HG03439 (cell line): ENCODE data around the gene NDRG4.

Source experiments
- ATAC-seq: cut with Tn5 transposase; IDR thresholded peaks from one replicate; pipeline ENCODE4 v1.9.1; 2021; ENCODE audit warnings: mild to moderate bottlenecking, moderate library complexity; ENCODE audit not compliant: unreplicated experiment

NDRG4 gene

DNA sequence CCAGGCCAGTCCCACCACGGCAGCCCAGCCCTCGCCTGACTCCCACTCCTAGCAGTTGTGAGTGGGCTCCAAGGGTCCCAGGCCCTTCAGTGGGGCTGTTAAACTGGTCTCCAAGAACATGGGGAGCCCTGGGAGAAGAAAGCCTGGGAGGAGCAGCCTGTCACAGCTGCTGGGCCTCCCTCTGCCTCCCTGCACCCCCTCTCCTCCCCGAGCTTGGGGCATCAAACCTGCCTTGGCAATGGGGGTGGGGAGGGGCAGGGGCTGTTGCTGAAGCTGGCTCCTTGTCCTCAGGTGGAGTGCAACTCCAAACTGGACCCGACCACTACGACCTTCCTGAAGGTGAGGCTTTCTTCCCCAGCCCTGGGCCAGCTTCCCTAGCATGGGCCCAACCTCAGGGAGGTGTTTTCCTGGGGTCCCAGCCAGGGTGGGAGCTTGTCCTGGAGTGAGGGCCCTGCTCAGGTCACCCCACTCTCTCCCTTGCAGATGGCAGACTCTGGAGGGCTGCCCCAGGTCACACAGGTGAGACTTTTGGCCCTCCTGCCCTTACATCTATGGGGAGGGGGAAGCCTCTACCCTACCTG is 8.8 kb downstream of the NDRG4 start:
- no peak for ATAC-seq

DNA sequence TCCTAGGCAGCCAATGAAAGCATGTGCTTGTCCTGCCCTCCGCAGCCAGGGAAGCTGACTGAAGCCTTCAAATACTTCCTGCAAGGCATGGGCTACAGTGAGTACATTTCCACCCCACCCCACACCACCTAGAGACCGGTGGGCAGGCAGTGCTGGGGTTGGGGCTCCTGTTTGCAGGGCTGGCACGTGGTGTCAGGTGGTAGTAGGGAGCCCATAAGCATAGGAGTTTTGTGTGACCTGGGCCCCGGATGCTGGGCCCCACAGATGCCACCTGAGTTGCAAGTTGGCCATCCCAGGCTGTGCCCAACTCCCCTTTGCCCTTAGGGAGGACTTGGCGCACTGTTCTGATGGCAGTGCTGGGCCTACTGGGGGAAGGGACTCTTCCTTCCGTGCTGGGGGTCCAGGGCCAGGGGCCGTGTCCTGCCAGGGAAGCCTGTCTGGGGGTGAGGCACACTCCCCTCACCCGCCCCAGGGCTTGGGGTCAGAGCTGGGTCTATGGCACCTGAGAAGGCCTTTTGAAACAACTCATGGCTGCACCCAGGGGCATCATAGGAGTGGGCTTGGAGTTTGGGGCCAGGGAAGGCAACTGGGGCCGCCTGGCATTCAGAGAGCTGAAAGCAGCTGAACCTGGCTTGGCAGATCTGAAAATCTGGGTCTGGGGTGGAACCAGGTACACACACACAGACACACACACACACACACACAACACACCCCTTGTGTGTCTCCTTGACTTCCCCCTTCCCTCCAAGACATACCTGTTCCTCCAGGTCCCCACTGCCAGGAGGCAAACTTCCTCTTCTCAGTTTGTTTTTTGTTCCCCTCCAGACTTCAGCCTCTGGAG is 9.5 kb downstream of the NDRG4 start:
- ATAC-seq: no peak

GRCh38 chr16:58510097-58510775 is 10.3 kb downstream of the NDRG4 start:
- no peak for ATAC-seq

DNA sequence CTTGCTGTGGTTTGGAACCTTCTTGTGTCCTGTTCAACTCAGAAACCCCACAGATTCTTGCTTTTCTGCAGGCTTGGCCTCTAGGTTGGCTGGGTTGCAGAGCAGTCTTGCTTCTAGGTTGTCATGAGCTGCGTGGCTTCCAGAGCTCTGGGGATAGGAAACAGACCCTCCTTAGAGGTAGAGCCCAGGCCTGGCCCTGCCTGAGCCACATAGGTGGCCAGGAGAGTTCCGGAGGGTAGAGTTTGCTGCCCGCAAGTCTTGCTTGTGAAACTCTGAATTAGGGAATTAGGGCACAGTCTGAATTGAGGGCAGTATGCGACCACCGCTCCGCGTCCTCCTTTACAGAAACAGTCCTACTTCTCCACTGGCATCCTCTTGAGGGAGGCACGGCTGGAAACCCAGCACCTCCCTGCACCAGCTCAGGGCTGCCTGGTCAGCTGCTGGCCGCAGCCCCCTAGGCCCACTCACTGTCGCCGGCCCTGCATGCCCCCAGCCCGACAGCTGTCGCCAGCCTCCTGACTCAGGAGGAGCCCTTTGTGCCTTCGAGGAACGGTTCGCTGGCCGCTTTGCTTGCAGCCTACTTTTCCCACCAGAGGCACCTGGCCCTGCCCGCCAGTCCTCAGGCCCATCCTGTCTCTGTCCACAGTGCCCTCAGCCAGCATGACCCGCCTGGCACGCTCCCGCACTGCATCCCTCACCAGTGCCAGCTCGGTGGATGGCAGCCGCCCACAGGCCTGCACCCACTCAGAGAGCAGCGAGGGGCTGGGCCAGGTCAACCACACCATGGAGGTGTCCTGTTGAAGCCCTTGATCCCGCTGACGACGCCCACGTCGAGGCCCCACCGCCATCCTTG is 11.1 kb downstream of the NDRG4 start:
- ATAC-seq: no peak

GRCh38 chr16:58511933-58512815 is 12.2 kb downstream of the NDRG4 start:
- no peak for ATAC-seq

DNA sequence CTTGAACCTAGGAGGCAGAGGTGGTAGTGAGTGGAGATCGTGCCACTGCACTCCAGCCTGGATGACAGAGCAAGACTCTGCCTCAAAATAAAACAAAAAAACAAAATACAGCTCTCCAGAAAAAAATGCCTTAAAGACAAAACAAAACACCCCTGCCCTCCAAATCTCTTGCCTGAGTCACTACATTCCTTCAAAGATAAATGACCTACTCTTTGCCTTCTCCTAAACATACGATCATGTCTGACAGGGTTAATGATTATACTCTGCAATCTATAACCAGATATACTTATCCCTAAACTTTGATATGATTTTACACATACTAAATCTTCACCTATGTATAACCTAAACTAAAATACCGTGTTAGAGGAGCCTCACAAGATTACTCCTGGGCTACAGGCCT is 13.9 kb downstream of the NDRG4 start:
- ATAC-seq: no peak

DNA sequence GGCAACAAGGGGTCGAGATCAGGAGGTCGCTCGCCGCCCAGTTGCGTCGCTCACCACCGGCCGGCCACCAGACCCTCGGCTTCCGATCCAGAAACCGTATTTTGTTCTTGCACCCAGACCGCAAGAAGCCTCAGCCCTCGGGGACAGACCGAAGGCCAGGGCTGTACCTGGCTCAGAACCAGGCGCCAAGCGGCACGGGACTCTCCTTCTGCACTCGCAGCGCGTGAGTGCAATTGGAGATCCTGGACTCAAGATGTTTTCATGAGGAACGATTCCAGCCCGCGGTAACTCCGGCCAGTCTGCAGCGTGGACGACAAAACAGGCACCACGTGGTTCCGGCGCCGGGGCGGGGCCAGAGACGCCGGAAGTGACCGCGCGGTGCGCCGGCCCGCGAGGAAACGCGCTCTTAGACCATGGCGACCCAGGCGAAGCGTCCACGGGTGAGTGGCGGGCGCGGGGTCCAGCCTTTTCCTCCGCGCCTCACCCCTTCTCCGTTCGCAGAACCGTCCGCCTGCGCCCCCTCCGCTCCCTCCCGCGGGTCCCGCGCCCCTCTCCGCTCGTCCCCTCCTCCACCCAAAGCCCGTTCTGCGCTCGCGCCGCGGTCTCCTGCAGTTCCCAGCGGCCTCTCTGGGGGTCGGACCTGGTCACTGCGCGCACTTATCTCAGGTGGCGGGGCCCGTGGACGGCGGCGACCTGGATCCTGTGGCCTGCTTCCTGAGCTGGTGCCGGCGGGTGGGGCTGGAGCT is 15.4 kb downstream of the NDRG4 start, which contains the start of gene SETD6:
TSS of gene SETD6 (plus strand) at position 393 of the 746 bp plus-strand sequence. CDS start at position 414, 21 bp downstream.
- peak; percentile 79 for ATAC-seq

GRCh38 chr16:58515871-58516767 is 16.2 kb downstream of the NDRG4 start:
- peak; percentile 31 for ATAC-seq

DNA sequence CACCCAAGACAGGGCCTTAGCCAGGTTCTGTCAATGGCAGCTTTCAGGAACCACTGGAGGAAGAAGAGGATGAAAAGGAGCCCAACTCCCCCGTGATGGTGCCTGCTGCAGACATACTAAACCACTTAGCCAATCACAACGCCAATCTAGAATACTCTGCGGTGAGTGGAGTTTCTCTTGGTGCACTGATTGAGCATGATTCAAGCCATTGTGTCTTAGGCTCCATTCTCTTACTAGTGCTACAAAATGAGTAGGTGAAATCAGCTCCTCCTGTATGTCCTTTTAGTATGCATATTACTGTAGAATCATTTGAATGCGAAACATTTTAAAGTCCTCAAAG is 16.8 kb downstream of the NDRG4 start:
- no peak for ATAC-seq

DNA sequence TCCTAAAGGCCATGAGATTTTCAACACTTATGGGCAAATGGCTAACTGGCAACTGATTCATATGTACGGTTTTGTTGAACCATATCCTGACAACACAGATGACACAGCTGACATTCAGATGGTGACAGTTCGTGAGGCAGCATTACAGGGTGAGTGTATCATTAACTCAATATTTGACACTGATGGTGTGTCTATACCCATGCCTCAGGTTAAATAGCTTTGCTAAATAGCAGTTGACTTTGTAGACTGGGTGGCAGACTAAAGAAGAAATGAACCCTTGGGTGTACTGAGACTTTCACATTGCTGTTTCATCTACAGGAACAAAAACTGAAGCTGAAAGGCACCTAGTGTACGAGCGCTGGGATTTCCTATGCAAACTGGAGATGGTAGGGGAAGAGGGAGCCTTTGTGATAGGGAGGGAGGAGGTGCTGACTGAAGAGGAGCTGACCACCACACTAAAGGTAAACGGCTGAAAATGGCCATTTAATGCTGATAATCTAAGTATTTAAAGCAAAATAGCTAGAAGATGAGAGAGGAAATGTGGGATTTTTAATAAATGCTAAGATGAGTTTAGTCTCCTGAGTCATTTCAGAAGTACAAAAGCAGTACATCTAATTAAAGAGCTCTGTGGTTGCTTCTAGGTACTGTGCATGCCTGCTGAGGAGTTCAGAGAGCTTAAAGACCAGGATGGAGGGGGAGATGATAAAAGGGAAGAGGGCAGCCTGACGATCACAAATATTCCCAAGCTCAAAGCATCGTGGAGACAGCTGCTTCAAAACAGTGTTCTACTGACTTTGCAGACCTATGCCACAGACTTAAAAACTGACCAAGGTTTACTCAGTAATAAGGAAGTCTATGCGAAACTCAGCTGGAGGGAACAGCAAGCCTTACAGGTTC is 18.4 kb downstream of the NDRG4 start:
- ATAC-seq: peak; percentile 38

GRCh38 chr16:58518980-58519368 is 19.0 kb downstream of the NDRG4 start:
- ATAC-seq: no peak

GRCh38 chr16:58519707-58520106 is 19.8 kb downstream of the NDRG4 start:
- ATAC-seq: no peak

DNA sequence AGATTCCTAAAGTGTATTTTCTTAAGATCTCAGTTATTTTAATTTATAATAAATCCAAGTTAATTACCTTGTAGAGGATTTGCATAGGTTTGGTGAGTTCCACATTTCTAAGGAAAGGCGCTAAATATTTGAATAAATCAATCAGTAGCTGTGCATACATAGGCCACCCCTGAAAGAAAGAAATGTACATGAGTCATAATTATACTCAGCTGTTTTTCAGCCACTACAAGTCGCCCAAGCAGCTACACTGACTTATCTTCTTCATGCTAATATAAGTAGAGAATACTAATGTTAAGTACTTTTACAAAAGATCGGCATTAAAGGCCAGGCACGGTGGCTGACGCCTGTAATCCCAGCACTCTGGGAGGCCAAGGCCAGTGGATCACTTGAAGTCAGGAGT is 30.2 kb downstream of the NDRG4 start:
- ATAC-seq: no peak

DNA sequence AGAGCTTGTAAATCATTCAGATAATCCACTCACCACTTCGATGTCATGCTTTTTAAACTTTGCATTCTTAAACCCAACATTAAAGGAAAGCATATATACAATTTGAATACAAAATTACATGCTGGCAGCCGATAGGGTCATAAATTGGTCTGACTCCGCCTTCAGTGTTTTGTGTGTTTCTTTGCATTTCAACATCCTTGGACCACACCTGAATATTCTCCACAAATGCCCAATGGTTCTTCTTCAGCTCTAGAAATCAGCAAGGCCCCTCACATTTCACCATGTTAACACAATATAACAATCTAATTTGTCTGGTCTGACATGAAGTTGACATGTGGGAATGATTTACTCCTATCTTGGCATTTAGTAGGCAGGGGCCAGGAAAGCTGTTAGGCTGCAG is 32.5 kb downstream of the NDRG4 start:
- no peak for ATAC-seq

- no peak for ATAC-seq
Observed at GRCh38 chr16:58533751-58534470, 34.0 kb downstream of the NDRG4 start.

GRCh38 chr16:58535100-58535499 is 35.2 kb downstream of the NDRG4 start:
- no peak for ATAC-seq

DNA sequence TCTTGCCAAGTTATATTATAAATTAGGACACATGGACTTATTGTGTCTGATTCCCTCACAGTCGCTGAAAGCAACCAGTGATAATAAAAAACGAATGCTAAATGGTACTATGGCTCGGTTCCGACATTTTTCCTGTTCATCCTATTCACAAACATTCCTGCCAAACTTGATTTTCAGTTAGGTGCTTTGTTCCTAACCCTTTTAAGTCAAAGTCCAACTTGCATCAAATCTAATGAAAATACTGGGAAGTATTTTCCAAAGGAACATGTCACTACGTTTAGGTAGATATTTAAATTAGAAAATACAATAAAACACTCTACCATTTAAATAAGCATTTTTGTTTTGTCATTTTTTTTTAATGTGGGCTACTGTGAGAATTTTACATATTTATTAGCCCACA is 36.3 kb downstream of the NDRG4 start:
- no peak for ATAC-seq
